Mammary epithelial cell (primary cell): ENCODE results near the gene ACSM4.

ENCODE experiments used
- EZH2 ChIP-seq: IDR thresholded peaks from 2 replicates; pipeline ENCODE4 v1.6.1; 2012; ENCODE audit warnings: low read length, inconsistent platforms, borderline replicate concordance
- TF ChIP-seq, protein P1 (sequence below), 2 donors: IDR thresholded peaks in 1 of 2; conservative IDR thresholded peaks in 1 of 2; 2 replicates each; pipeline ENCODE4 v1.5.1; 2011 to 2012; ENCODE audit warnings: inconsistent platforms in 2 of 2, low read length in 2 of 2, mild to moderate bottlenecking in 2 of 2, control low read depth in 1 of 2, low read depth in 1 of 2; ENCODE audit not compliant: insufficient read depth in 1 of 2; ENCODE audit errors: extremely low read depth in 1 of 2

DNA sequence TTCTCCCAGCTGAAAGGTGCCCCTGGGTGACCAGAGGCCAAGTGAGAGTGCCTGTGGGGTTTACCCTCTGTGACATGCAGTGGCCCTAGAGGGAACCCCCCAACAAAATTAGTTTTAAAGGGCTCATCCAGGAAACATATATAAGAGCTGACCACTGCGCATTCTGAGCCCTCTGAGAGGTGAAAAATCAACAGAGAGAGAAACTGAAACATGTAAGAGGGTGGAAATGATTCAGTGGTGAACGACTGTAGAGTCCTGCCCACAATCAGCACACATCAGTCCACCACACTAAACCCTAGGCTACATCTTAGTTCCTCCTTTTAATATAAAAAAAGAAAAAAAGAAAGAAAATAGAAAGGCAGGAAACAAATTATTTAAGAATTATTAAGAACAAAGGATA, 21.0 kb upstream of the ACSM4 start:
- TF ChIP-seq, protein P1, sequence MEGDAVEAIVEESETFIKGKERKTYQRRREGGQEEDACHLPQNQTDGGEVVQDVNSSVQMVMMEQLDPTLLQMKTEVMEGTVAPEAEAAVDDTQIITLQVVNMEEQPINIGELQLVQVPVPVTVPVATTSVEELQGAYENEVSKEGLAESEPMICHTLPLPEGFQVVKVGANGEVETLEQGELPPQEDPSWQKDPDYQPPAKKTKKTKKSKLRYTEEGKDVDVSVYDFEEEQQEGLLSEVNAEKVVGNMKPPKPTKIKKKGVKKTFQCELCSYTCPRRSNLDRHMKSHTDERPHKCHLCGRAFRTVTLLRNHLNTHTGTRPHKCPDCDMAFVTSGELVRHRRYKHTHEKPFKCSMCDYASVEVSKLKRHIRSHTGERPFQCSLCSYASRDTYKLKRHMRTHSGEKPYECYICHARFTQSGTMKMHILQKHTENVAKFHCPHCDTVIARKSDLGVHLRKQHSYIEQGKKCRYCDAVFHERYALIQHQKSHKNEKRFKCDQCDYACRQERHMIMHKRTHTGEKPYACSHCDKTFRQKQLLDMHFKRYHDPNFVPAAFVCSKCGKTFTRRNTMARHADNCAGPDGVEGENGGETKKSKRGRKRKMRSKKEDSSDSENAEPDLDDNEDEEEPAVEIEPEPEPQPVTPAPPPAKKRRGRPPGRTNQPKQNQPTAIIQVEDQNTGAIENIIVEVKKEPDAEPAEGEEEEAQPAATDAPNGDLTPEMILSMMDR (conservative IDR thresholded peaks at IDR 0.05 in 1 of 2, IDR thresholded peaks at IDR 0.05 in 1 of 2; ENCODE audit: extremely low read depth in 1 of 2, insufficient read depth in 1 of 2, low read depth in 1 of 2, low read length in 2 of 2), result no peak
- no peak for TF ChIP-seq EZH2
